Measurements from ENCODE around the gene MINAR1. TPM values are rescaled to one million over a fixed set of nuclear protein-coding genes. Genes with fewer than 3 reads are reported as not detected.

The MINAR1 gene
- total RNA-seq, 1 experiment from 2014 or later = 1.4 TPM

DNA sequence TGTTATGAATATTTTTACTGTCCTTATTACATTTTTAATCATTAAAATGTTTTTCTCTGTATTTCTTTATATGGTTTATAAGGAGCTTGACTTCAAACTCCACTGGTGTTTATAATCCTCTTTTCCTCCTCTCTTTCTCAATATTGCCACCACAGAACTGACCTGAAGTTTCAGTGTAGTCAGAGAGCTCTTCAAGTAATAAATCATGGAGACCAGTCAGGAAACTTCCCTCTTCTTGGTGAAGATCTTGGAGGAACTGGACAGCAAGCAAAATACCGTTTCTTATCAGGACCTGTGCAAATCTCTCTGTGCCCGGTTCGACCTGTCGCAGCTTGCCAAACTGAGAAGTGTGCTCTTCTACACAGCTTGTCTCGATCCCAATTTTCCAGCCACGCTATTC is 23.8 kb downstream of the MINAR1 start:
- Mint-ChIP-seq H3K36me3 (no peaks in the 10 kb centered on the region), H3K4me3 (no peak overlapping the region), H3K9me3 (no peaks in the 10 kb centered on the region), H3K4me1 (no peaks in the 10 kb centered on the region), H3K27me3 (ENCODE audit: low read depth) (no peaks in the 10 kb centered on the region), H3K27ac (no peak overlapping the region)
- ChIA-PET POLR2A (no interaction called here), CTCF (interaction anchor here (0.9 to 1.1 kb wide), 2 partner anchors 74 to 140 kb away, joined by 3 read pairs; no protein-coding TSS in a partner anchor)
- DNase-seq (ENCODE audit: low spot score) (no peak), ATAC-seq (no peak)
- TF ChIP-seq, protein P1, sequence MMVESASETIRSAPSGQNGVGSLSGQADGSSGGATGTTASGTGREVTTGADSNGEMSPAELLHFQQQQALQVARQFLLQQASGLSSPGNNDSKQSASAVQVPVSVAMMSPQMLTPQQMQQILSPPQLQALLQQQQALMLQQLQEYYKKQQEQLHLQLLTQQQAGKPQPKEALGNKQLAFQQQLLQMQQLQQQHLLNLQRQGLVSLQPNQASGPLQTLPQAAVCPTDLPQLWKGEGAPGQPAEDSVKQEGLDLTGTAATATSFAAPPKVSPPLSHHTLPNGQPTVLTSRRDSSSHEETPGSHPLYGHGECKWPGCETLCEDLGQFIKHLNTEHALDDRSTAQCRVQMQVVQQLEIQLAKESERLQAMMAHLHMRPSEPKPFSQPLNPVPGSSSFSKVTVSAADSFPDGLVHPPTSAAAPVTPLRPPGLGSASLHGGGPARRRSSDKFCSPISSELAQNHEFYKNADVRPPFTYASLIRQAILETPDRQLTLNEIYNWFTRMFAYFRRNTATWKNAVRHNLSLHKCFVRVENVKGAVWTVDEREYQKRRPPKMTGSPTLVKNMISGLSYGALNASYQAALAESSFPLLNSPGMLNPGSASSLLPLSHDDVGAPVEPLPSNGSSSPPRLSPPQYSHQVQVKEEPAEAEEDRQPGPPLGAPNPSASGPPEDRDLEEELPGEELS (CRISPR knock-in tag; IDR thresholded peaks at IDR 0.05) = no peak
- no peak for TF ChIP-seq GRHL2 (CRISPR knock-in tag; IDR thresholded peaks at IDR 0.05; ENCODE audit: insufficient replicate concordance, severe bottlenecking)
- TF ChIP-seq ELF4 (CRISPR knock-in tag; IDR thresholded peaks at IDR 0.05; ENCODE audit: low read depth) = no peak
- TF ChIP-seq ARID4B (CRISPR knock-in tag; IDR thresholded peaks at IDR 0.05; ENCODE audit: borderline replicate concordance) = no peak
- no peak for TF ChIP-seq MXD4 (CRISPR knock-in tag; IDR thresholded peaks at IDR 0.05; ENCODE audit: borderline replicate concordance)
- TF ChIP-seq, protein P2, sequence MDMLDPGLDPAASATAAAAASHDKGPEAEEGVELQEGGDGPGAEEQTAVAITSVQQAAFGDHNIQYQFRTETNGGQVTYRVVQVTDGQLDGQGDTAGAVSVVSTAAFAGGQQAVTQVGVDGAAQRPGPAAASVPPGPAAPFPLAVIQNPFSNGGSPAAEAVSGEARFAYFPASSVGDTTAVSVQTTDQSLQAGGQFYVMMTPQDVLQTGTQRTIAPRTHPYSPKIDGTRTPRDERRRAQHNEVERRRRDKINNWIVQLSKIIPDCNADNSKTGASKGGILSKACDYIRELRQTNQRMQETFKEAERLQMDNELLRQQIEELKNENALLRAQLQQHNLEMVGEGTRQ (CRISPR knock-in tag; IDR thresholded peaks at IDR 0.05) = no peak
- no peak for TF ChIP-seq HMGA2 (CRISPR knock-in tag; IDR thresholded peaks at IDR 0.05)
- no peak for TF ChIP-seq TP53 (CRISPR knock-in tag; IDR thresholded peaks at IDR 0.05)
- TF ChIP-seq, protein P3, sequence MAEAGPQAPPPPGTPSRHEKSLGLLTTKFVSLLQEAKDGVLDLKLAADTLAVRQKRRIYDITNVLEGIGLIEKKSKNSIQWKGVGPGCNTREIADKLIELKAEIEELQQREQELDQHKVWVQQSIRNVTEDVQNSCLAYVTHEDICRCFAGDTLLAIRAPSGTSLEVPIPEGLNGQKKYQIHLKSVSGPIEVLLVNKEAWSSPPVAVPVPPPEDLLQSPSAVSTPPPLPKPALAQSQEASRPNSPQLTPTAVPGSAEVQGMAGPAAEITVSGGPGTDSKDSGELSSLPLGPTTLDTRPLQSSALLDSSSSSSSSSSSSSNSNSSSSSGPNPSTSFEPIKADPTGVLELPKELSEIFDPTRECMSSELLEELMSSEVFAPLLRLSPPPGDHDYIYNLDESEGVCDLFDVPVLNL (CRISPR knock-in tag; IDR thresholded peaks at IDR 0.05; ENCODE audit: borderline replicate concordance, low read depth) = no peak
- TF ChIP-seq SP1 (CRISPR knock-in tag; conservative IDR thresholded peaks at IDR 0.05) = no peak
- no peak for TF ChIP-seq AR (CRISPR knock-in tag; IDR thresholded peaks at IDR 0.05)

GRCh38 chr15:79458491-79458890 is 26.4 kb downstream of the MINAR1 start:
- no peaks in the 10 kb centered on the region for H3K36me3 Mint-ChIP-seq
- DNase-seq (ENCODE audit: low spot score) (no peak), ATAC-seq (no peak)
- POLR2A ChIA-PET = no interaction called here
- no peak overlapping the region for H3K4me3 Mint-ChIP-seq
- no peaks in the 10 kb centered on the region for H3K27me3 Mint-ChIP-seq (ENCODE audit: low read depth)
- H3K9me3 Mint-ChIP-seq = no peaks in the 10 kb centered on the region
- CTCF ChIA-PET = interaction anchor here (1.1 kb wide), 1 partner anchor 137 kb away, joined by 3 read pairs; no protein-coding TSS in a partner anchor
- no peak overlapping the region for H3K27ac Mint-ChIP-seq
- no peaks in the 10 kb centered on the region for H3K4me1 Mint-ChIP-seq
- no peak for TF ChIP-seq ZNF671 (CRISPR knock-in tag; IDR thresholded peaks at IDR 0.05)
- TF ChIP-seq, protein P4, sequence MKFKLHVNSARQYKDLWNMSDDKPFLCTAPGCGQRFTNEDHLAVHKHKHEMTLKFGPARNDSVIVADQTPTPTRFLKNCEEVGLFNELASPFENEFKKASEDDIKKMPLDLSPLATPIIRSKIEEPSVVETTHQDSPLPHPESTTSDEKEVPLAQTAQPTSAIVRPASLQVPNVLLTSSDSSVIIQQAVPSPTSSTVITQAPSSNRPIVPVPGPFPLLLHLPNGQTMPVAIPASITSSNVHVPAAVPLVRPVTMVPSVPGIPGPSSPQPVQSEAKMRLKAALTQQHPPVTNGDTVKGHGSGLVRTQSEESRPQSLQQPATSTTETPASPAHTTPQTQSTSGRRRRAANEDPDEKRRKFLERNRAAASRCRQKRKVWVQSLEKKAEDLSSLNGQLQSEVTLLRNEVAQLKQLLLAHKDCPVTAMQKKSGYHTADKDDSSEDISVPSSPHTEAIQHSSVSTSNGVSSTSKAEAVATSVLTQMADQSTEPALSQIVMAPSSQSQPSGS (CRISPR knock-in tag; IDR thresholded peaks at IDR 0.05; ENCODE audit: borderline replicate concordance, low read depth) = no peak
- no peak for TF ChIP-seq MXD4 (CRISPR knock-in tag; IDR thresholded peaks at IDR 0.05; ENCODE audit: borderline replicate concordance)
- no peak for TF ChIP-seq TP53 (CRISPR knock-in tag; IDR thresholded peaks at IDR 0.05)
- no peak for TF ChIP-seq IRF2 (CRISPR knock-in tag; IDR thresholded peaks at IDR 0.05; ENCODE audit: borderline replicate concordance, low read depth)
- no peak for TF ChIP-seq SP1 (CRISPR knock-in tag; conservative IDR thresholded peaks at IDR 0.05)
- TF ChIP-seq MYBL2 (CRISPR knock-in tag; IDR thresholded peaks at IDR 0.05) = no peak
- TF ChIP-seq, protein P5, sequence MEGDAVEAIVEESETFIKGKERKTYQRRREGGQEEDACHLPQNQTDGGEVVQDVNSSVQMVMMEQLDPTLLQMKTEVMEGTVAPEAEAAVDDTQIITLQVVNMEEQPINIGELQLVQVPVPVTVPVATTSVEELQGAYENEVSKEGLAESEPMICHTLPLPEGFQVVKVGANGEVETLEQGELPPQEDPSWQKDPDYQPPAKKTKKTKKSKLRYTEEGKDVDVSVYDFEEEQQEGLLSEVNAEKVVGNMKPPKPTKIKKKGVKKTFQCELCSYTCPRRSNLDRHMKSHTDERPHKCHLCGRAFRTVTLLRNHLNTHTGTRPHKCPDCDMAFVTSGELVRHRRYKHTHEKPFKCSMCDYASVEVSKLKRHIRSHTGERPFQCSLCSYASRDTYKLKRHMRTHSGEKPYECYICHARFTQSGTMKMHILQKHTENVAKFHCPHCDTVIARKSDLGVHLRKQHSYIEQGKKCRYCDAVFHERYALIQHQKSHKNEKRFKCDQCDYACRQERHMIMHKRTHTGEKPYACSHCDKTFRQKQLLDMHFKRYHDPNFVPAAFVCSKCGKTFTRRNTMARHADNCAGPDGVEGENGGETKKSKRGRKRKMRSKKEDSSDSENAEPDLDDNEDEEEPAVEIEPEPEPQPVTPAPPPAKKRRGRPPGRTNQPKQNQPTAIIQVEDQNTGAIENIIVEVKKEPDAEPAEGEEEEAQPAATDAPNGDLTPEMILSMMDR (IDR thresholded peaks at IDR 0.05) = no peak
- no peak for TF ChIP-seq FOXJ3 (CRISPR knock-in tag; IDR thresholded peaks at IDR 0.05; ENCODE audit: borderline replicate concordance)
- no peak for TF ChIP-seq ZMAT4 (CRISPR knock-in tag; IDR thresholded peaks at IDR 0.05)
- TF ChIP-seq MAX (CRISPR knock-in tag; IDR thresholded peaks at IDR 0.05) = no peak

Data from WTC11 (cell line).